ENCODE data around the gene FBP2.
A peak's percentile ranks its signal among the peaks of the same experiment; 100 is the strongest.
"Not testable (repeated sequence)": the region's sequence is repeated elsewhere in the genome, so short reads cannot be mapped to it uniquely, and the experiment has no call there.

The FBP2 gene

DNA sequence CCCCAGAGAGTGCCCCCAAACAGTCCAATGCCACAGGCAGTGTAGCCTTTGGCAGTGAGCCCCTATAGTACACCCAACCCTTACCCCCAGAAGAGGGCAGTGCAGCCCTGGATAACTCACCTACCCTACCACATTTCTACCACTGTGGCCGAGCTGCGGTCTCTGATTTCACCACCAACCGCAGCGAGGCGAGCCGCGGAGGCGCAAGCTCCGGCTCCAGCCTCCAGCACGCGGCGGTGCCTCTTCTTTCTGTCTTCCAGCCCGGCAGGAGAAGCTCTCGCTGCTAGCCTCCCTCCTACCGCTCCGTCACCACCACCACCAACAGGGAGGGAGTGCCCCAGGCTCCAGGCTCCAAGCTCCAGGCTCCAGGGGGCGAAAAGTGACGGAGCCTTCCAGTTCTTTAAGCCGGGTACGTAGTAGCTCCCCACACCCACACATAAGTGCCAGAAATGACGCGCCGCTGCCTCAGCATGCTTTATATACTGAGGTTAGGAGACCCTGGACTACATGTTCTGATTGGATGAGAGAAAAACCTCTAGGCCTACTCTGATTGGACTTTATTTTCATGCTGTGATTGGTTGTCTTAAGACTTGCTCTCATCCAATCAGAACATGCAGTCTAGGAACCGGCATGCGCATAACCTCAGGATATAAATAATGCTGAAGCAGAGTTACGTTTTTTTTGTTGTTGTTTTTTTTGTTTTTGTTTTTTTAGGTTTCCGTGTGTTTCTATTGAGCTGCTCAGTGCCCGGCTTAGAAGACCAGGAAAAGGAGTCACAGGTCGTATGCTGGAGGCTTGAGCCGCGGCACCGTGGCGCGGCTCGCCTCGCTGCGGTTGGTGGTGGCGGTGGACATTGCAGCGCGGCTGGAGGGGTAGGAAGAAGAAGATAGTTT is 38.9 kb downstream of the FBP2 start, which contains the start of gene PCAT7:
Gene PCAT7 (plus strand): TSS at position 645 of the 893 bp plus-strand sequence.
- DNase-seq: peak; percentile 95

DNA sequence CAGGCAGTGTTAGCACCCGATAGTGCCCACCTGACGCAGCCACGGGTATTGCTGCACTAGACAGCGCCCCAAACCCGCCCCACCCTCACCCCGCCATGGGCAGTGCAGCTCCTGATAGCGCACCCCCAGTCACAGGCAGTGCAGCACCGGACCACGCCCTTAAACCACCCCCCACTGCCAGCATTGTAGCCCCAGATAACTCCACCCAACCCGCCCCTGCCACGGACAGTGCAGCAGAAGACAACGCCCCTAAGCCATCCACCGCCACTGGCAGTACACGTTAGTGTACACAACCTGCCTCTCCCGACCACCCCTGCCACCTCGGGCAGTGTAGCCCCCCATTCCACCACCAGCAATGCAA is 39.6 kb downstream of the FBP2 start:
- peak; percentile 85 for DNase-seq

DNA sequence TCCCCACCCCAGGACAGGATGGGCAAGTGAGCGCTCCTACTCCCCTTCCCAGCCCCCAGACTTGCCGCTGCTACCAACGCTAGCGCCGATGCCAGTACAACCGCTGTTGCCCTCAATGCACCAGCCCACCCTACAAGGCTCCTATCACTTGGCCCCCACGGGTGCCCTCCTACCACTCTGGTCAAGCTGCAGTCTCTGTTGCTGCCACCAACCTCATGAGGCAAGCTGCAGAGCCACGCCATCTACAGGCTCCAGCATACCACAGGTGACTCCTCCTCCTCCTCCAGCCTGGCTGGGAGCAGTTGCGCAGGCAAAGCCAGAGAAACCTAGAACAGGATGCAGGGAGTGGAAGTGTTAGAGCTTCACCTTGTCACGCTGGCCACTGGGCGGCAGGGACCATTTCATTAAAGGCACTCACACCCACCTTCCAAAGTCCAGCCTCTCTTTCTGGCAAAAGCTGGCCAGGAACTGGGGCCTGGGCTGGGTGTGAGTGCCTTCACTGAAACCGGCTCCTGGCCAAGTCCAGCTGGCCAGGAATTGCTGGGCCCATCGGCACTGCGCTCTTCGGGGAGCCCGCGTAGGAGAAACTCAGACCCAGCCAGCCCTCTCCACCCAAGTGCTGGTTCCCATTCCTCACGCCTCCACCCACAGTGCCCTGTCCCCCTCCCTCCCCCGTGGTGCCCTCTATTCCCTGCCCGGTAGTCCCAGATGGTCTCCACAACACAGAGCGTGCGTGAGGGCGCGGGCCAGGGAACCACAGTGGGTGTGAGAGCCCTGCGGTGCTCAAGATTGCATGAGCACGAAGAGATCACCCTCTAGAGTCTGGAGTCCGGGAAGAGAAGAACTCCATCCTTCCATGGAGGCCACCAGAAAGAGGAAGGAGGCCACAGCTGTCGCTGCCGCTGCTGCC is 40.3 kb downstream of the FBP2 start:
- DNase-seq: peak; percentile 77

- DNase-seq: no peak
These were observed 47.7 kb downstream of the FBP2 start for GRCh38 chr9:94545940-94546339.

DNA sequence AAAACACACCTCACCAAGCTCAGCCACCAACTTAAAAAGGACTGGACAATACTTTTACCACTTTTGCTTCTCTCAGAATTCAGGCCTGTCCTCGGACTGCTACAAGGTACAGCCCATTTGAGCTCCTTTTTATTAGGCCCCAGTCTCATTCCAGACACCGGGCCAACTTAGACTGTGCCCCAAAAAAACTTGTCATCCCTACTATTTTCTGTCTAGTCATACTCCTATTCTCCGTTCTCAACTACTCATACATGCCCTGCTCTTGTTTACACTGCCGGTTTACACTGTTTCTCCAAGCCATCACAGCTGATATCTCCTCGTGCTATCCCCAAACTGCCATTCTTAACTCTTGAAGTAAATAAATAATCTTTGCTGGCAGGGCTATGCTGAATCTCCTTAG is 49.3 kb downstream of the FBP2 start:
- not testable (repeated sequence) for DNase-seq

GRCh38 chr9:94538908-94539307 is 54.7 kb downstream of the FBP2 start:
- no peak for DNase-seq

- DNase-seq: no peak
These were observed 58.7 kb downstream of the FBP2 start for GRCh38 chr9:94534901-94535300.

GRCh38 chr9:94533601-94534000 is 60.0 kb downstream of the FBP2 start:
- DNase-seq: no peak

DNA sequence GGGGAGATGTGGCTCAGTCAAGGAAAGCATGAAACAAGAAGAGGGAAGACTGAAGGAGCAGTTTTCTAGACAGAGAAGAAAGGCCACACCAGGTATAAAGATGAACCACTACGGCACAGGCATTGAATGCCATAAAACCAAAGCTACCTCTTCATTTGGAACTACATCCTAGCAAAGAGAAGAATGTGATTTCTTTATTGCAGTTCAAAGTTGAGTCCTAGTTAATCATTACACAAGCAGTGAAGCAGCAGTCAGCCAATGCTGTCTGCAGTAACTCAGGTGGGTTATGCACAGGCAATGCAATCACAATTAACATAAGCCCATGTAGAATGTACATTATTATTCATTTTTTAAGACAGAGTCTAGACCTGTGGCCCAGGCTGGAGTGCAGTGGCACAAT is 60.5 kb downstream of the FBP2 start:
- DNase-seq: no peak

DNA sequence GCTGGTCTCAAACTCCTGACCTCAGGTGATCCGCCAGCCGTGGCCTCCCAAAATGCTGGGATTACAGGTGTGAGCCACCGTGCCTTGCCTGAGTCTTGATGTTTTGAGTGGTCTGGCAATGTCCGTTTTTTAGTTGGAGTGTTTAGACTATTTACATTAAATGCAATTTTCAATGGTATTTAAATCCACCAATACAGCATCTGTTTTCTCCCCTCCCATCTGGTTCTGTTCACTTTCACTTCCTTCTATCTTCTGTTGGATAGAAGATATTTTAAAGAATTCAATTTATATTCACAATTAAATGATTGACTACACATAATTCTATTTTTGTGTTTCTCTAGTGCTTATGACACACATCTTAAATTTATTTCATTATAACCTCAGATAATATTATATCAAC is 64.7 kb downstream of the FBP2 start:
- DNase-seq: no peak

DNA sequence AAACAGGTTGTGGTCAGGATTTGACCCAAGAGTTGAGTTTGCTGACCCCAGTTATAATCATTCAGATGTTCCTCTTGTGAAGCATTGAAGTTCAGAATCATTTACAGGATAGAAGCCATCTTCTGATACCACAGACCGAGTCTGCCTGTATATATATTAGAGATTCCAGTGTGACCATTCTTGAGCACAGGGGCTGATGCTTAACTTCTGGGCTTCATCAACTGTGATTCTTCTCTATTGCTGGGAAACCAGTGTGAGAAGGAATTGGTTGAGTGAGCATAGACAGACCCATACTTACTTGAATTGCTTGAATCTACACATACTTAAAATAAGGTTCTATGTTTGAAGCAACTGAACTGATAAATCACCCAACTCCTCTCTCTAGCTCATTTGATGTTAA is 66.7 kb downstream of the FBP2 start:
- DNase-seq: no peak

- no peak for DNase-seq
These were observed 67.4 kb downstream of the FBP2 start for GRCh38 chr9:94526271-94526670.

GRCh38 chr9:94525396-94526035 is 68.1 kb downstream of the FBP2 start:
- DNase-seq: no peak

DNA sequence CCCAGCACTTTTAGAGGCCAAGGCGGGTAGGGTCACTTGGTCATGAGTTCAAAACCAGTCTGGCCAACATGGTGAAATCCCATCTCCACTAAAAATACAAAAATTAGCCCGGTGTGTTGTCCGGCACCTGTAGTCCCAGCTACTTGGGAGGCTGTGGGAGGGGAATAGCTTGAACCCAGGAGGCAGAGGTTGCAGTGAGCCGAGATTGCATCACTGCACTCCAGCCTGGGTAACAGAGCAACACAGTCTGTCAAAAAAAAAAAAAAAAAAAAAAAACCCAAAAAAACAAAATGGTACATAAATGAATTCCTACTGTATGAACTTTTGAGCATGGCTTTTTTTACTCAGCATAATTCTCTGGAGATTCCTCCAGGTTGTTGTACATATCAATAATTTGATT is 76.4 kb downstream of the FBP2 start:
- DNase-seq: no peak

- DNase-seq: no peak
These were observed 78.9 kb downstream of the FBP2 start for GRCh38 chr9:94514722-94515121.

- DNase-seq: no peak
These were observed 81.7 kb downstream of the FBP2 start for GRCh38 chr9:94511955-94512265.

DNA sequence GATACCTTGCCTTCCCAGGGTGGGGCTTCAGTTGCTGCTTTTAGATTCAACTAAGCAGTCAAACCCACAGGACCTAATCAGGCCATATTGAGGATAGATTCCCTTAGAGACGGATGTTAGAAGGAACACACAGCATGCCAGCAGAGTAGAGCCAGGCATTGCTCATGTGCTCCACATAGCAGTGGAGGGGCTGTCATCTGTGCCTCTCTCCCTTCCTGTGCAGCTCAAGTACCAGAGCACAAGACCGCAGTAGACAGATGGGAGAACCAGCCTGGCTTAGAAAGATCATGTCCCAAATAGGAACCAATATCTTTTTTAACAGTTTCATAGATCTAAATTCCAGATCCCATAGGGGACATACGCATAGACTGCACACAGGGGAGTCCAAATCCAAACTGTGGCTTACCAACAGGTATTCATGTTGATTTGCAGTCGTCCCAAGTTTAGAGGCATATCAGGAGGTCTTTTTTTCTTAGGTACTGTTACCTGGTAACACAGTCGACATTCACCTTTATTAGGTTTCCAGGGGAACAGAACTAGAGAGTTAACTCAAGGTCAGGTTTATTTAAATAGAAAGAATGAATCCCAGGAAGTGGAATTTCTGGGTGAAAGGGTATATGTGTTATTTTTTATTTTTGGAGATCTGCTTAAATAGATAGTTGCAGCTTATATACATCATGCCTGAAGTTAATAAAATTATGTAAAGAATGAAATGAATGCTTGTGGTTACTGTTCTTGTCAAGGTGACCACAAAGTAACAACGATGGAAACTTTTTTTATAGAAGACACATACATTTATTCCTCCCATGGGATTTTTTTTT is 82.3 kb downstream of the FBP2 start:
- no peak for DNase-seq

Data from NCI-H69 (cell line).